Tibial nerve (tissue), 4 donors: ENCODE data around the gene PTMS. TPM values are rescaled to one million over a fixed set of nuclear protein-coding genes. Genes with fewer than 3 reads are reported as not detected.

Experiments
- DNase-seq, 2 donors: peaks; one replicate each; pipeline ENCODE4 v3.0.0-alpha.2; 2019; ENCODE audit warnings: low spot score in 2 of 2
- H3K27ac ChIP-seq, 4 donors: fragments of 200-600 bp; sonication (generic) in 3 of 4; one replicate each; pipeline ENCODE4 v1.5.1; 2017 to 2019; ENCODE audit warnings: mild to moderate bottlenecking in 1 of 4
- H3K27me3 ChIP-seq, 2 donors: fragments of 200-600 bp; sonication (generic) in 1 of 2; one replicate each; pipeline versions ENCODE4 v1.5.1 to v1.6.0; 2017 to 2019
- H3K36me3 ChIP-seq, 3 donors: fragments of 200-600 bp; sonication (generic); one replicate each; pipeline ENCODE4 v1.5.1; 2018 to 2019
- H3K4me1 ChIP-seq, 4 donors: fragments of 200-600 bp; sonication (generic) in 3 of 4; one replicate each; pipeline ENCODE4 v1.5.1; 2017 to 2019
- H3K4me3 ChIP-seq, 4 donors: fragments of 200-600 bp; sonication (generic) in 3 of 4; one replicate each; pipeline ENCODE4 v1.5.1; 2017 to 2019; ENCODE audit warnings: mild to moderate bottlenecking in 1 of 4, moderate library complexity in 1 of 4
- H3K9me3 ChIP-seq, 4 donors: fragments of 200-600 bp; sonication (generic) in 3 of 4; one replicate each; pipeline ENCODE4 v1.5.1; 2017 to 2019
- EP300 ChIP-seq, 2 donors: sonication (generic); formaldehyde crosslinking; IDR thresholded peaks; one replicate each; pipeline ENCODE4 v1.6.1; 2017; ENCODE audit warnings: antibody characterized with exemption in 2 of 2, mild to moderate bottlenecking in 1 of 2
- POLR2A ChIP-seq, 2 donors: fragments of 450-650 bp; IDR thresholded peaks; one replicate each; pipeline ENCODE4 v1.6.1; 2017; ENCODE audit warnings: antibody characterized with exemption in 2 of 2, mild to moderate bottlenecking in 2 of 2, moderate library complexity in 2 of 2
- WGBS, 2 donors: methylation state at CpG; one replicate each; pipeline ENCODE4 v1.1.5; 2018; 5-methylcytosine and 5-hydroxymethylcytosine counted together
- total RNA-seq, 4 donors: library from RNA; depleted of rRNA; stranded (reverse); fragments of >200 nt; gene quantifications; one replicate each; pipeline ENCODE4 v1.1.0, GENCODE V29; 2016
- TF ChIP-seq, protein P1 (sequence below), 5 experiments: fragments of 200-600 bp in 3 of 5; fragments of 450-650 bp in 2 of 5; sonication (generic) in 3 of 5; IDR thresholded peaks; one replicate each; pipeline ENCODE4 v1.5.1; 2016 to 2019; ENCODE audit warnings: antibody characterized with exemption in 5 of 5, mild to moderate bottlenecking in 3 of 5, moderate library complexity in 2 of 5

The PTMS gene
- total RNA-seq, 4 donors from 2014 or later, result 112 to 225 (median 174) TPM

GRCh38 chr12:6783828-6784227, 17.7 kb downstream of the PTMS start:
- 78 to 85% methylated on average over 9 of the region's 9 CpGs for WGBS, 2 donors
- DNase-seq, result no peak

GRCh38 chr12:6784296-6784695, 18.1 kb downstream of the PTMS start:
- Histone ChIP-seq H3K27me3 (no peaks in the 10 kb centered on the region), H3K4me3 (no peak overlapping the region), H3K9me3 (no peaks in the 10 kb centered on the region), H3K36me3 (no peaks in the 10 kb centered on the region), H3K27ac (no peak overlapping the region), H3K4me1 (peaks cover 0 to 3% (median 0%) of the 10 kb centered on the region in 4 donors)
- WGBS, 2 donors, result 63 to 82% methylated on average over 5 of the region's 5 CpGs
- no peak for TF ChIP-seq EP300 (IDR thresholded peaks at IDR 0.05)
- TF ChIP-seq, protein P1, sequence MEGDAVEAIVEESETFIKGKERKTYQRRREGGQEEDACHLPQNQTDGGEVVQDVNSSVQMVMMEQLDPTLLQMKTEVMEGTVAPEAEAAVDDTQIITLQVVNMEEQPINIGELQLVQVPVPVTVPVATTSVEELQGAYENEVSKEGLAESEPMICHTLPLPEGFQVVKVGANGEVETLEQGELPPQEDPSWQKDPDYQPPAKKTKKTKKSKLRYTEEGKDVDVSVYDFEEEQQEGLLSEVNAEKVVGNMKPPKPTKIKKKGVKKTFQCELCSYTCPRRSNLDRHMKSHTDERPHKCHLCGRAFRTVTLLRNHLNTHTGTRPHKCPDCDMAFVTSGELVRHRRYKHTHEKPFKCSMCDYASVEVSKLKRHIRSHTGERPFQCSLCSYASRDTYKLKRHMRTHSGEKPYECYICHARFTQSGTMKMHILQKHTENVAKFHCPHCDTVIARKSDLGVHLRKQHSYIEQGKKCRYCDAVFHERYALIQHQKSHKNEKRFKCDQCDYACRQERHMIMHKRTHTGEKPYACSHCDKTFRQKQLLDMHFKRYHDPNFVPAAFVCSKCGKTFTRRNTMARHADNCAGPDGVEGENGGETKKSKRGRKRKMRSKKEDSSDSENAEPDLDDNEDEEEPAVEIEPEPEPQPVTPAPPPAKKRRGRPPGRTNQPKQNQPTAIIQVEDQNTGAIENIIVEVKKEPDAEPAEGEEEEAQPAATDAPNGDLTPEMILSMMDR (IDR thresholded peaks at IDR 0.05), result no peak
- no peak for TF ChIP-seq POLR2A (IDR thresholded peaks at IDR 0.05)
- no peak for DNase-seq

More at GRCh38 chr12:6783828-6784227, 17.7 kb downstream of the PTMS start:
- Histone ChIP-seq H3K36me3 (no peaks in the 10 kb centered on the region), H3K9me3 (no peaks in the 10 kb centered on the region), H3K27me3 (no peaks in the 10 kb centered on the region), H3K27ac (no peak overlapping the region), H3K4me3 (no peak overlapping the region), H3K4me1 (peaks cover 0 to 7% (median 0%) of the 10 kb centered on the region in 4 donors)
- TF ChIP-seq EP300 (IDR thresholded peaks at IDR 0.05), result no peak
- TF ChIP-seq POLR2A (IDR thresholded peaks at IDR 0.05), result no peak
- TF ChIP-seq, protein P1 (IDR thresholded peaks at IDR 0.05), result no peak

DNA sequence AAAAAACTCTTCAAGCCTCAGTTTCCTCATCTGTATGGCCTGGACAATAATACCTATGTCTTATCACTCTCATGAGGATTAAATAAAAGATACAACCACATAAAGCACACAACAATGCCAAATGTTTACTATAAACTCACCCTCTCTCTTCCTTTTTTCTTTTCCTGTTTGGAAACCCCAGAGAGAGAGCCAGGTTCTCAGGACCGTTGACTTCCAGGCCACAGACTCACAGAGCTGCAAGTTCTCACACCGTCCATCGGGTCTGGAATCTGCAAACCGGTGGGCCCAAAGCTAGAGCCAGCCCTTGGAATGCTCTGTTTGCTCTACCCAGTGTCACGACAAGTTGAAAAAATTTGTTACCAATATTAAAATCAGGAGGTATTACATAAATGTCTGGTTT, 18.6 kb downstream of the PTMS start:
- Histone ChIP-seq H3K9me3 (no peaks in the 10 kb centered on the region), H3K27ac (no peak overlapping the region), H3K36me3 (no peaks in the 10 kb centered on the region), H3K4me3 (no peak overlapping the region), H3K4me1 (no peaks in the 10 kb centered on the region), H3K27me3 (no peaks in the 10 kb centered on the region)
- TF ChIP-seq, protein P1 (IDR thresholded peaks at IDR 0.05), result no peak
- TF ChIP-seq POLR2A (IDR thresholded peaks at IDR 0.05) (no peak), EP300 (IDR thresholded peaks at IDR 0.05) (no peak)
- no peak for DNase-seq
- WGBS, 2 donors, result 72 to 74% methylated on average over 5 of the region's 5 CpGs

DNA sequence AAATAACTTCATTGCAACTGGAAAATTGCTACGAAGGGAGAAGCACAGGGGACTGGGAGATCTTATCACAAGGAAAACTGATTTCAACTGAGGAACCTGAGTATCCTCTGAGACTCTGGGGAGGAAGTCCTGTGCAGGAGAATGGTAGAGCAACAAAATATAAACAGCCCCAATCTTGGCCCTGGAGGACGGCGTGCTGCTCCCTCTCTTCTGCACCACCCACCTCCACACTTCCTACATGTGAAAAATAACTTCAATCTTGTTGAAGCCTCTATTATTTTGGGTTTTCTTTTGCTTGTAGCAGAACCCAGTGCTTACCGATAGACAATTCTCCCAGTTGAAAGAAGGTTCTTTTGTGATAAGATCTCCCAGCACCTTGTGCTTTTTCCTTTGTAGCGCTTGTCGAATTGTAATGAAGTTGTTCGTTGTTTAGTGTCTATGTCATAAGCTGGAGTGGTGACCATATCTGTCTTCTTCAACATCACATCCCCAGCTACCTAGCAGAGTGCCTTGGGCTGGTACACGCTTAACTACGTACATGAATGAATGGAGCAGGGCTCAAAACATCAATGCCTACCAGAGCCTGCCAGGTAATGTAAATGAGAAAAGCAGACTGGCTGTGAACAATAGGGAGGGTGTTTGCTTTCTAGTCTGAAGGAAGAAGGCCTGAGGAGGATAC, 20.4 kb downstream of the PTMS start:
- TF ChIP-seq EP300 (IDR thresholded peaks at IDR 0.05) (no peak), POLR2A (IDR thresholded peaks at IDR 0.05) (no peak)
- TF ChIP-seq, protein P1 (IDR thresholded peaks at IDR 0.05), result no peak
- Histone ChIP-seq H3K36me3 (no peaks in the 10 kb centered on the region), H3K4me3 (no peak overlapping the region), H3K9me3 (no peaks in the 10 kb centered on the region), H3K27me3 (no peaks in the 10 kb centered on the region), H3K4me1 (no peaks in the 10 kb centered on the region), H3K27ac (no peak overlapping the region)
- no peak for DNase-seq
- WGBS, 2 donors, result 66% methylated on average over 9 of the region's 9 CpGs

DNA sequence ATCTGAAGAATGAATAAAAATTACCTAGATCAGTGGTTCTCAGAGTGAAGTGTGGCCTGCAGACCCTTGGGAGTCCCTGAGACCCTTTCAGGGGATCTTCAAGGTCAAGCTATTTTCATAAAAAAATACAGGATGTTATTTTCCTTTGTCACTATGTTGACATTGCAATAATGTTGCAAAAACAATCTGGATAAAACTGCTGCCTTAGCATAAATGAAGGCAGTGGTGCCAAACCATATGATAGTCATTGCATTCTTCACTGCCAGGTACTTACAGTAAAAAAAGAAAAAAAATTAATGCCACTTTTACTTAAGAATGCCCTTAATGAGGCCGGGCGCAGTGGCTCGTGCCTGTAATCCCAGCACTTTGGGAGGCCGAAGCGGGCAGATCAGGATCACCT, 21.1 kb downstream of the PTMS start:
- WGBS, 2 donors, result 88% methylated on average over 5 of the region's 5 CpGs
- no peak for DNase-seq
- no peaks in the 10 kb centered on the region for H3K27me3 ChIP-seq

More for the DNA sequence above, 21.1 kb downstream of the PTMS start:
- H3K36me3 ChIP-seq, result no peaks in the 10 kb centered on the region
- TF ChIP-seq POLR2A (IDR thresholded peaks at IDR 0.05), result no peak
- TF ChIP-seq, protein P1 (IDR thresholded peaks at IDR 0.05), result no peak
- no peak for TF ChIP-seq EP300 (IDR thresholded peaks at IDR 0.05)
- H3K27ac ChIP-seq, result no peak overlapping the region
- H3K4me1 ChIP-seq, result no peaks in the 10 kb centered on the region
- H3K9me3 ChIP-seq, result no peaks in the 10 kb centered on the region
- H3K4me3 ChIP-seq, result no peak overlapping the region
